ENCODE data around the gene USP36. TPM values are rescaled to one million over a fixed set of nuclear protein-coding genes. Genes with fewer than 3 reads are reported as not detected.
A peak's percentile ranks its signal among the peaks of the same experiment; 100 is the strongest.

Gene USP36
- total and polyA plus RNA-seq, 8 donors, result 29.2 to 53.7 (median 45.0) TPM

DNA sequence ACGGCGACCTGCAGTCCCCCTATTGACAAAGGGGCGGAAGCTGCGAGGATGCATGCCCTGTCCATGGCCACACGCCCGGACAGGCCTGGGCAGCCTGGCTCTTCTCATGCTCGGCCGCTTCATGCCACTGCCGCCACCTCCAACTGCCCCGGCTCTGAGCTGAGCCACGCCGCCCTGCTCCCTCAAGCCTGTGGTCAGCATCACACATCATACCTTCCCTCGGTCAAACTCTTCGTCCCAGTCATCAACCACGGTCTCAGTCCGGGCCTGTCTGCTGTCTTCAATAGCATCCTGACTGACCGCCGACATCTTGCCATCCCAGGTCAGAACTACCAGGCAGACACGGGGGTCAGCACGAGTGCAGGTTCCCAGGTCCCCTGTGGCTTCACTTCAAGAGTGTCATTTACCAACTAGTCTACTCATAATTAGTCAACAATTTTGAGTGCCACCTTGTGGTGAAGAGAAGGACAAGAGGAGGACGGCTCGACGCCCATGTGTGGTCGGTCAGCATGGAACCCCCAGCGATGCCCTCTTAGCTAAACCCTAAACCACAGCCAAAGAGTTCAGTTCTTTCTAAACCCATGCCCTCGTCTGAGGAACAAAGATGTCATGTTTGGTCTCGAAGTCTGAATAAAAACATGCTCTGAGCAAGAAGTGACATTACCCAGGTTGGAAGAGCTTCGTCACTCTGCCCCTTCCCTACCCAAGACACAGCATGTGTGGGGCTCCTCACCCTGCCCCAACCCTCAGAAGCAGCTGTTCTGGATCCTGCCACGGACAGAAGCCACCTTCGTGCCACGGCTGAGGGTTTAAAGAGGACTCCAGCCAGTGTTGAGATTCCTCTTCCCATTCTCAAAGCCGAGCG lies 41.7 kb downstream of the USP36 start:
- Histone ChIP-seq H3K36me3 (peaks cover 3 to 95% of the 10 kb centered on the region in 2 donors), H3K4me1 (peaks cover 0 to 35% of the 10 kb centered on the region in 2 donors), H3K27me3 (no peaks in the 10 kb centered on the region), H3K27ac (no peak overlapping the region), H3K4me3 (no peak overlapping the region), H3K9me3 (no peaks in the 10 kb centered on the region)
- TF ChIP-seq, protein P1, sequence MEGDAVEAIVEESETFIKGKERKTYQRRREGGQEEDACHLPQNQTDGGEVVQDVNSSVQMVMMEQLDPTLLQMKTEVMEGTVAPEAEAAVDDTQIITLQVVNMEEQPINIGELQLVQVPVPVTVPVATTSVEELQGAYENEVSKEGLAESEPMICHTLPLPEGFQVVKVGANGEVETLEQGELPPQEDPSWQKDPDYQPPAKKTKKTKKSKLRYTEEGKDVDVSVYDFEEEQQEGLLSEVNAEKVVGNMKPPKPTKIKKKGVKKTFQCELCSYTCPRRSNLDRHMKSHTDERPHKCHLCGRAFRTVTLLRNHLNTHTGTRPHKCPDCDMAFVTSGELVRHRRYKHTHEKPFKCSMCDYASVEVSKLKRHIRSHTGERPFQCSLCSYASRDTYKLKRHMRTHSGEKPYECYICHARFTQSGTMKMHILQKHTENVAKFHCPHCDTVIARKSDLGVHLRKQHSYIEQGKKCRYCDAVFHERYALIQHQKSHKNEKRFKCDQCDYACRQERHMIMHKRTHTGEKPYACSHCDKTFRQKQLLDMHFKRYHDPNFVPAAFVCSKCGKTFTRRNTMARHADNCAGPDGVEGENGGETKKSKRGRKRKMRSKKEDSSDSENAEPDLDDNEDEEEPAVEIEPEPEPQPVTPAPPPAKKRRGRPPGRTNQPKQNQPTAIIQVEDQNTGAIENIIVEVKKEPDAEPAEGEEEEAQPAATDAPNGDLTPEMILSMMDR (IDR thresholded peaks at IDR 0.05), result peak; percentile 35 to 51
- no peak for DNase-seq
- peak; percentile 59 for ATAC-seq
- intact Hi-C loops (cut with DNase I), result no loop called here

DNA sequence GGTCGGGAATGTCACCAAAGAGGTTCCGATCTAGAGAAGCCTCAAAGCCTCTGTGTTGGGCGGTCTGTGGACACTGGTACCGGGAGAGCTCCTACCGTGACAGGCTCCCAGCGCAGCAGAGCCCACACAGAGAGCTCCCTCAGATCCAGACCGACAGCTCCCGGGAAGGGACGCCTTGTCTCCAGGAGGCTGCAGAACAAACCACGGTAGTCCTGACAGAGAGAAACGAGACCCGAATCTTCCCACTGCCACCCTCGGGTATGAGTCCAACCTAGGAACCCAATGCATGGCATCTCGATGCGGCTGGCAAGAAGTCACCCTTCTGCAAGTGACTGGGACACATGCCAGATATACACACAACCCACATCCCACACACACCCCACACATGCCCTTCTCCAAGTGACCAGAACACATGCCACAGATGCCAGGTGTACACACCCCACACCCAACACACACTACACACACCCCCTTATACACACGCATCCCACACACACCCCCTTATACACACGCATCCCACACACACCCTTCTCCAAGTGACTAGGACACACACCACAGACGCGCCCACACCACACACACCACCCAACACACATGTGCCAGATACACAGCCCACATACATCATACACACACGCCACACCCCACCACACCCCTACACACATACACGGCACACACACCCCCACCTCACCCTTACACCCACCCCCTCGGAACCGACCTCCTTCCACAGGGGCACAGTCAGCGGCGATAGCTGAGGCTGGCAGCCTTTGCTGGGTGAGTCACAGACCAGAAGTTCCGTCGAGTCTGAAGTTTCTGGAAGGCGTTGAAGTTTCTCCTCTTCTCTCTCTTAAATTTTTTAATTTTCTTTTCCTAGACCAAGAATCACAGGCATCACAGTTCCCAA lies 42.7 kb downstream of the USP36 start:
- no peaks in the 10 kb centered on the region for H3K27me3 ChIP-seq
- intact Hi-C loops (cut with DNase I), result no loop called here
- H3K36me3 ChIP-seq, result peaks cover 3 to 95% of the 10 kb centered on the region in 2 donors
- peaks cover 0 to 26% of the 10 kb centered on the region in 2 donors for H3K4me1 ChIP-seq
- ATAC-seq (no peak), DNase-seq (no peak)
- H3K4me3 ChIP-seq, result no peak overlapping the region
- H3K9me3 ChIP-seq, result no peaks in the 10 kb centered on the region
- no peak overlapping the region for H3K27ac ChIP-seq
- TF ChIP-seq, protein P1 (IDR thresholded peaks at IDR 0.05), result no peak

DNA sequence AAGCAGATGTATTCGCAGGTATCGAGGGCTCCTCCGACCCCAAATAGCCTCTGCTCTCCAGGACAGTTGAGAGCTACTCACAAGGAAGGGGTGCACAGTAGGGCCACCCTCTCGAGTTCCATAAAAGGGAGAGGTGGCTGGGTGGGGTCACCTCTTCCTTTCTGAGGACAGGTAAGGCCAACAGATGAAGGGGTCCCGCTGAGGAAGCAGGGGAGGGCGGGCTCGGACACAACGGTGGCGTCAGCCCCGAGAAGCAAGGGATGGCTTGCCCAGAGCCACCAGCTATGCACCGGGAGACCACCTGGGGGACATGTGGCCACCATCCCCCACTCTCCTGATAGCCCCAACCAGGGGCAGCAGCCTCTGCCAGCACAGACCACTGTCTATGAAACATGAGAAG lies 43.4 kb downstream of the USP36 start:
- TF ChIP-seq, protein P1 (IDR thresholded peaks at IDR 0.05), result no peak
- H3K4me3 ChIP-seq, result no peak overlapping the region
- intact Hi-C loops (cut with DNase I), result no loop called here
- H3K27ac ChIP-seq, result peak overlapping the region in 1 of 2 donors; percentile 33
- H3K9me3 ChIP-seq, result no peaks in the 10 kb centered on the region
- DNase-seq (no peak), ATAC-seq (no peak)
- H3K4me1 ChIP-seq, result peaks cover 0 to 26% of the 10 kb centered on the region in 2 donors
- H3K36me3 ChIP-seq, result peaks cover 3 to 87% of the 10 kb centered on the region in 2 donors
- no peaks in the 10 kb centered on the region for H3K27me3 ChIP-seq

DNA sequence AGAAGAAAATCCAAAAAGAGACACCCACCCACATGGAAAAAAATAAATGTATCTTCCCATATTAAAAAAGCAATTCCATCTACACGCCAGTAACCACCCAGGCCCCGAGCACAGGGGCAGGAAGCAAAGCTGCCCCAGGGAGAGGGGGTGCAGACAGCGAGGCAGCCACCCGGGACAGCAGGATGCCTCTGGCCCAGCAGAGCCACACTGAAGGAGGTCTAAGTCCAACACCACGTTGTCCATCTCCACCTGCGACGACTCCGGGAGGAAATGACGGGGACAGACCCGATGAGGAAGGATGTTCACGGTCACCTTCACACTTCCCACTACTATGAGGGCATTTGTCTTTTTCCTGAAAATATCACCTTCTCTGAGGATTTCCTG lies 44.1 kb downstream of the USP36 start:
- Histone ChIP-seq H3K36me3 (peaks cover 3 to 82% of the 10 kb centered on the region in 2 donors), H3K4me1 (peaks cover 0 to 26% of the 10 kb centered on the region in 2 donors), H3K27me3 (no peaks in the 10 kb centered on the region), H3K4me3 (no peak overlapping the region), H3K9me3 (no peaks in the 10 kb centered on the region), H3K27ac (peak overlapping the region in 1 of 2 donors; percentile 33)
- DNase-seq (no peak), ATAC-seq (no peak)
- intact Hi-C loops (cut with DNase I), result no loop called here
- TF ChIP-seq, protein P1 (IDR thresholded peaks at IDR 0.05), result no peak

Measured in left lung (tissue), 10 donors.